Measurements from ENCODE around the gene UBE3C. TPM values are rescaled to one million over a fixed set of nuclear protein-coding genes. Genes with fewer than 3 reads are reported as not detected.

The UBE3C gene
- polyA plus RNA-seq, 1 donor (not counting 4 experiments of a cell fraction or from before 2014, with no cell fraction given) = 89.3 TPM

- H3K9me1 ChIP-seq (ENCODE audit: control insufficient read depth, extremely low read depth, insufficient read depth, low read length) = peaks cover 2% of the 10 kb centered on the region
- H3K27ac ChIP-seq (ENCODE audit: control insufficient read depth, insufficient read depth, low read length) = no peak overlapping the region
- no peaks in the 10 kb centered on the region for H3K4me1 ChIP-seq (ENCODE audit: control insufficient read depth, extremely low read depth, insufficient read depth, low read length)
- no peaks in the 10 kb centered on the region for H3K27me3 ChIP-seq (ENCODE audit: control insufficient read depth, extremely low read depth, insufficient read depth, low read length)
- FAIRE-seq (no peak), DNase-seq (ENCODE audit: low read depth, low spot score) (no peak)
- H3K9ac ChIP-seq (ENCODE audit: control insufficient read depth, extremely low read depth, insufficient read depth, low read length) = no peak overlapping the region
- TF ChIP-seq CTCF (optimal IDR thresholded peaks at IDR 0.05 in 1 of 3, IDR thresholded peaks at IDR 0.05 in 1 of 3, conservative IDR thresholded peaks at IDR 0.05 in 1 of 3; ENCODE audit: extremely low read depth in 1 of 3, insufficient read depth in 2 of 3, low read length in 3 of 3) (no peak), EZH2 (IDR thresholded peaks at IDR 0.05; ENCODE audit: low read length) (no peak)
- H3K4me3 ChIP-seq (ENCODE audit: control insufficient read depth in 2 of 3, extremely low read depth in 1 of 3, insufficient read depth in 2 of 3, low read depth in 1 of 3, low read length in 3 of 3) = no peak overlapping the region
- dilution Hi-C loops (cut with MboI; ENCODE audit: extremely low pct_ligation_motif_present, low sequenced_read_pairs) = no loop called here
- no peaks in the 10 kb centered on the region for H4K20me1 ChIP-seq (ENCODE audit: control insufficient read depth, extremely low read depth, insufficient read depth, low read length)
- no peaks in the 10 kb centered on the region for H3K9me3 ChIP-seq (ENCODE audit: control insufficient read depth, low read depth, low read length)
- peaks cover 36 to 39% of the 10 kb centered on the region in 2 experiments for H3K36me3 ChIP-seq (ENCODE audit: control insufficient read depth in 2 of 2, extremely low read depth in 1 of 2, insufficient read depth in 2 of 2, low read length in 2 of 2)
- no peak overlapping the region for H2AFZ ChIP-seq (ENCODE audit: control insufficient read depth, low read length)
- no peak overlapping the region for H3K4me2 ChIP-seq (ENCODE audit: control insufficient read depth, extremely low read depth, insufficient read depth, low read depth, low read length)
- peaks cover 24% of the 10 kb centered on the region for H3K79me2 ChIP-seq (ENCODE audit: control insufficient read depth, insufficient read depth, low read length)
Observed at GRCh38 chr7:157188091-157188665, 49.5 kb downstream of the UBE3C start.

- no peaks in the 10 kb centered on the region for H3K4me1 ChIP-seq (ENCODE audit: control insufficient read depth, extremely low read depth, insufficient read depth, low read length)
- peaks cover 27 to 32% of the 10 kb centered on the region in 2 experiments for H3K36me3 ChIP-seq (ENCODE audit: control insufficient read depth in 2 of 2, extremely low read depth in 1 of 2, insufficient read depth in 2 of 2, low read length in 2 of 2)
- H2AFZ ChIP-seq (ENCODE audit: control insufficient read depth, low read length) = no peak overlapping the region
- peaks cover 2% of the 10 kb centered on the region for H3K9me1 ChIP-seq (ENCODE audit: control insufficient read depth, extremely low read depth, insufficient read depth, low read length)
- H3K27ac ChIP-seq (ENCODE audit: control insufficient read depth, insufficient read depth, low read length) = no peak overlapping the region
- dilution Hi-C loops (cut with MboI; ENCODE audit: extremely low pct_ligation_motif_present, low sequenced_read_pairs) = no loop called here
- H3K27me3 ChIP-seq (ENCODE audit: control insufficient read depth, extremely low read depth, insufficient read depth, low read length) = no peaks in the 10 kb centered on the region
- H3K79me2 ChIP-seq (ENCODE audit: control insufficient read depth, insufficient read depth, low read length) = peaks cover 26% of the 10 kb centered on the region
- H3K4me2 ChIP-seq (ENCODE audit: control insufficient read depth, extremely low read depth, insufficient read depth, low read depth, low read length) = no peak overlapping the region
- no peaks in the 10 kb centered on the region for H4K20me1 ChIP-seq (ENCODE audit: control insufficient read depth, extremely low read depth, insufficient read depth, low read length)
- no peaks in the 10 kb centered on the region for H3K9me3 ChIP-seq (ENCODE audit: control insufficient read depth, low read depth, low read length)
- H3K4me3 ChIP-seq (ENCODE audit: control insufficient read depth in 2 of 3, extremely low read depth in 1 of 3, insufficient read depth in 2 of 3, low read depth in 1 of 3, low read length in 3 of 3) = no peak overlapping the region
- H3K9ac ChIP-seq (ENCODE audit: control insufficient read depth, extremely low read depth, insufficient read depth, low read length) = no peak overlapping the region
- no peak for FAIRE-seq
- TF ChIP-seq CTCF (optimal IDR thresholded peaks at IDR 0.05 in 1 of 3, IDR thresholded peaks at IDR 0.05 in 1 of 3, conservative IDR thresholded peaks at IDR 0.05 in 1 of 3; ENCODE audit: extremely low read depth in 1 of 3, insufficient read depth in 2 of 3, low read length in 3 of 3) = no peak
- TF ChIP-seq EZH2 (IDR thresholded peaks at IDR 0.05; ENCODE audit: low read length) = no peak
- DNase-seq (ENCODE audit: low read depth, low spot score) = no peak
Observed at GRCh38 chr7:157189405-157189804, 50.7 kb downstream of the UBE3C start.
